Peyer's patch (tissue), 4 donors: ENCODE results near the gene SPAG4. TPM values are rescaled to one million over a fixed set of nuclear protein-coding genes. Genes with fewer than 3 reads are reported as not detected.

Experiments used
- DNase-seq, 3 donors: peaks; one replicate each; pipeline ENCODE4 v3.0.0-alpha.2; 2017 to 2019
- H3K27ac ChIP-seq, 4 donors: fragments of 200-600 bp; sonication (generic); one replicate each; pipeline ENCODE4 v1.5.1; 2016 to 2019
- H3K27me3 ChIP-seq, 2 donors: fragments of 200-600 bp; sonication (generic); one replicate each; pipeline ENCODE4 v1.5.1; 2019
- H3K36me3 ChIP-seq, 3 donors: fragments of 200-600 bp; sonication (generic); one replicate each; pipeline ENCODE4 v1.5.1; 2016 to 2019
- H3K4me1 ChIP-seq, 4 donors: fragments of 200-600 bp; sonication (generic); one replicate each; pipeline ENCODE4 v1.5.1; 2016 to 2019
- H3K4me3 ChIP-seq, 4 donors: fragments of 200-600 bp; sonication (generic); 1 replicate in 3 of 4; 2 replicates in 1 of 4; pipeline ENCODE4 v1.5.1; 2016 to 2019; ENCODE audit warnings: mild to moderate bottlenecking in 1 of 4
- H3K9me3 ChIP-seq, 4 donors: fragments of 200-600 bp; sonication (generic); one replicate each; pipeline ENCODE4 v1.5.1; 2016 to 2019; ENCODE audit warnings: mild to moderate bottlenecking in 1 of 4
- POLR2A ChIP-seq, 2 donors: fragments of 450-650 bp; IDR thresholded peaks; one replicate each; pipeline ENCODE4 v1.5.1; 2017; ENCODE audit warnings: antibody characterized with exemption in 2 of 2, mild to moderate bottlenecking in 2 of 2, moderate library complexity in 2 of 2
- small RNA-seq, 2 donors: library from RNA; depleted of rRNA; stranded (forward); fragments of <200 nt; gene quantifications; one replicate each; pipeline ENCODE3, GENCODE V24; 2016
- total RNA-seq, 4 donors: library from RNA; depleted of rRNA; stranded (reverse); fragments of >200 nt; gene quantifications; one replicate each; pipeline ENCODE4 v1.1.0, GENCODE V29; 2016
- TF ChIP-seq, protein P1 (sequence below), 6 experiments: fragments of 450-650 bp in 4 of 6; fragments of 200-600 bp in 2 of 6; sonication (generic) in 1 of 6; IDR thresholded peaks; one replicate each; pipeline ENCODE4 v1.5.1; 2017 to 2019; ENCODE audit warnings: antibody characterized with exemption in 6 of 6, mild to moderate bottlenecking in 3 of 6, moderate library complexity in 1 of 6

Gene SPAG4
- total RNA-seq, 4 donors from 2014 or later, result 10.7 to 28.1 TPM; not detected in 2

DNA sequence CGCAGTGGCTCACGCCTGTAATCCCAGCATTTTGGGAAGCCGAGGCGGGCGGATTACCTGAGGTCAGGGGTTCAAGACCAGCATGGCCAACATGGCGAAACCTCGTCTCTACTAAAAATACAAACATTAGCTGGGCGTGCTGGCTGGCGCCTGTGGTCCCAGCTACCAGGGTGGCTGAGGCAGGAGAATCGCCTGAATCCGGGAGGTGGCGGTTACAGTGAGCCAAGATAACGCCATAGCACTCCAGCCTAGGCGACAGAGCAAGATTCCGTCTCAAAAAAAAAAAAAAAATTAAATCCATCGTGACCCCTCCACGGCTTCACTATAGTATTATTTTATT lies 50.3 kb downstream of the SPAG4 start:
- Histone ChIP-seq H3K4me1 (peaks cover 0 to 24% (median 9%) of the 10 kb centered on the region in 4 donors), H3K27ac (no peak overlapping the region), H3K27me3 (no peaks in the 10 kb centered on the region), H3K36me3 (peaks cover 0 to 26% (median 0%) of the 10 kb centered on the region in 3 donors), H3K9me3 (no peaks in the 10 kb centered on the region), H3K4me3 (no peak overlapping the region)
- TF ChIP-seq POLR2A (IDR thresholded peaks at IDR 0.05), result no peak
- TF ChIP-seq, protein P1, sequence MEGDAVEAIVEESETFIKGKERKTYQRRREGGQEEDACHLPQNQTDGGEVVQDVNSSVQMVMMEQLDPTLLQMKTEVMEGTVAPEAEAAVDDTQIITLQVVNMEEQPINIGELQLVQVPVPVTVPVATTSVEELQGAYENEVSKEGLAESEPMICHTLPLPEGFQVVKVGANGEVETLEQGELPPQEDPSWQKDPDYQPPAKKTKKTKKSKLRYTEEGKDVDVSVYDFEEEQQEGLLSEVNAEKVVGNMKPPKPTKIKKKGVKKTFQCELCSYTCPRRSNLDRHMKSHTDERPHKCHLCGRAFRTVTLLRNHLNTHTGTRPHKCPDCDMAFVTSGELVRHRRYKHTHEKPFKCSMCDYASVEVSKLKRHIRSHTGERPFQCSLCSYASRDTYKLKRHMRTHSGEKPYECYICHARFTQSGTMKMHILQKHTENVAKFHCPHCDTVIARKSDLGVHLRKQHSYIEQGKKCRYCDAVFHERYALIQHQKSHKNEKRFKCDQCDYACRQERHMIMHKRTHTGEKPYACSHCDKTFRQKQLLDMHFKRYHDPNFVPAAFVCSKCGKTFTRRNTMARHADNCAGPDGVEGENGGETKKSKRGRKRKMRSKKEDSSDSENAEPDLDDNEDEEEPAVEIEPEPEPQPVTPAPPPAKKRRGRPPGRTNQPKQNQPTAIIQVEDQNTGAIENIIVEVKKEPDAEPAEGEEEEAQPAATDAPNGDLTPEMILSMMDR (IDR thresholded peaks at IDR 0.05), result no peak
- DNase-seq, result no peak

DNA sequence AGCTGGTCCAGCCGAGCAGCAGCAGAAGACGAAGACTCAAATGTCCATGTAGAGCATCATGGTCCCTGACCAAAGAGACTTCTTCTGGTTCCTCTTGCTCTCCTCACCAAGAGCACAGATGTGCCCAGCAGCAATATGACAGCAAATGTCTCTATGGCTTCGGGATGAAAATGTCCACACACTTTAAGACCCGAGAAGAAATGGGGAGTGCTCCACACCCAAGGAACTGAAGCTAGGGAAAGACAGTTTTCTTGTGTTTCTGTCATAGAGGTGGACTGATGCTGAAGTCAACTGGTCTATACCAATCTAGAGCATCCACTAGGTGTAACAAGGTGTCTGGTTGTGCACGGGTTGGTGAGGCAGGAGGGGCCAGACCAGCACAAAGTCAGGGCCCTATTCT lies 53.6 kb downstream of the SPAG4 start:
- Histone ChIP-seq H3K4me3 (no peak overlapping the region), H3K36me3 (peaks cover 0 to 57% (median 0%) of the 10 kb centered on the region in 3 donors), H3K9me3 (no peaks in the 10 kb centered on the region), H3K4me1 (no peaks in the 10 kb centered on the region), H3K27ac (no peak overlapping the region), H3K27me3 (no peaks in the 10 kb centered on the region)
- TF ChIP-seq, protein P1 (IDR thresholded peaks at IDR 0.05), result no peak
- TF ChIP-seq POLR2A (IDR thresholded peaks at IDR 0.05), result no peak
- no peak for DNase-seq

GRCh38 chr20:35669681-35670080 lies 54.1 kb downstream of the SPAG4 start:
- no peak for TF ChIP-seq POLR2A (IDR thresholded peaks at IDR 0.05)
- TF ChIP-seq, protein P1 (IDR thresholded peaks at IDR 0.05), result no peak
- Histone ChIP-seq H3K4me1 (no peaks in the 10 kb centered on the region), H3K4me3 (no peak overlapping the region), H3K27ac (no peak overlapping the region), H3K36me3 (peaks cover 0 to 62% (median 0%) of the 10 kb centered on the region in 3 donors), H3K27me3 (no peaks in the 10 kb centered on the region), H3K9me3 (no peaks in the 10 kb centered on the region)
- peak in 1 of 3 donors; percentile 17 for DNase-seq

Small RNA genes within 50 kb of the gene (small RNA-seq; reads per million reads assigned to genes)
- gene RNU6-759P (0 reads per million in 2 donors), gene RPL37P1 (0 reads per million in 2 donors)

Other genes with a start within 250 kb of the SPAG4 start
- 10 to 100 TPM; 35.5 to 98.2 (median 37.8) TPM for gene UQCC1, start 203.9 kb upstream of the SPAG4 start, total RNA-seq
- gene GDF5, start 177.6 kb upstream of the SPAG4 start, total RNA-seq, result not detected
- 100 to 1,000 TPM in 1 of 4 donors, 10 to 100 TPM in 3; 26.1 to 121 (median 38.3) TPM for gene CEP250, start 160.2 kb upstream of the SPAG4 start, total RNA-seq
- not detected for gene C20orf173, start 86.2 kb upstream of the SPAG4 start, total RNA-seq
- gene ERGIC3, start 73.8 kb upstream of the SPAG4 start, total RNA-seq, result 100 to 1,000 TPM; 183 to 233 (median 201) TPM
- gene CPNE1, start 49.1 kb downstream of the SPAG4 start, total RNA-seq, result 100 to 1,000 TPM in 3 of 4 donors, 10 to 100 TPM in 1; 84.9 to 201 (median 127) TPM
- gene RBM12, start 49.1 kb downstream of the SPAG4 start, total RNA-seq, result 10 to 100 TPM; 21.1 to 38.1 (median 32.3) TPM
- 10 to 100 TPM; 29.2 to 62.2 (median 41.4) TPM for gene NFS1, start 83.5 kb downstream of the SPAG4 start, total RNA-seq
- gene ROMO1, start 83.6 kb downstream of the SPAG4 start, total RNA-seq, result 100 to 1,000 TPM; 154 to 259 (median 192) TPM
- gene RBM39, start 126.4 kb downstream of the SPAG4 start, total RNA-seq, result 1,000 to 10,000 TPM in 1 of 4 donors, 100 to 1,000 TPM in 3; 347 to 1,133 (median 466) TPM
- gene PHF20, start 156.2 kb downstream of the SPAG4 start, total RNA-seq, result 10 to 100 TPM; 16.1 to 92.4 (median 29.3) TPM